GM21529 (cell line): ENCODE measurements around the gene SPRTN.
"Not testable (repeated sequence)": the region's sequence is repeated elsewhere in the genome, so short reads cannot be mapped to it uniquely, and the experiment has no call there.

Source experiments
- ATAC-seq: cut with Tn5 transposase; IDR thresholded peaks from one replicate; pipeline ENCODE4 v1.9.1; 2021; ENCODE audit not compliant: unreplicated experiment

SPRTN gene

GRCh38 chr1:231335663-231336602 is 2.2 kb upstream of the SPRTN start:
- no peak for ATAC-seq

DNA sequence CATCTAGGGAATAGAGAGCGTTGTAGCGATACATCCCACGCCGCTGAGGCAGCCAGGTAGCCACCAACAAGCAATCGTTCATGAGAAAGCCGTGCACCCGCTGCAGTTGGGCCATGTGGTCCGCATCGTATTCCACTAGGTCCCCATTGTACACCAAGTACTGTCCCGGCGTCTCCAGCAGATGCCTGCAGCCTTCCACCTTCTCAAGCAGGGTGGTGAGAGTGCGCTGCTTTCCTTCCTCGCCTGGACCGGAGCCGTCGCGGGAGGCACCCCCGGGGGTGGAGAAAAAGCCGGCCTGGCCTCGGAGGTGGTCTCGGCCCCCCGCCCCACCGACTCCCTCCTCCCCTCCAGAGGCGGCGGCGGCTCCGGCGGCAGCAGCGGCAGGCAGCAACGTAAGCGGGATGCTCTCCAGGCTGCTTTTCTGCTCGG is 1.0 kb upstream of the SPRTN start:
- peak; percentile 23 for ATAC-seq

GRCh38 chr1:231337472-231338269 is 422 bp upstream of the SPRTN start, which contains the start of gene EXOC8:
TSS of gene EXOC8 (minus strand) at chr1:231337852. CDS start at chr1:231337745, 107 bp downstream.
- peak; percentile 63 for ATAC-seq

DNA sequence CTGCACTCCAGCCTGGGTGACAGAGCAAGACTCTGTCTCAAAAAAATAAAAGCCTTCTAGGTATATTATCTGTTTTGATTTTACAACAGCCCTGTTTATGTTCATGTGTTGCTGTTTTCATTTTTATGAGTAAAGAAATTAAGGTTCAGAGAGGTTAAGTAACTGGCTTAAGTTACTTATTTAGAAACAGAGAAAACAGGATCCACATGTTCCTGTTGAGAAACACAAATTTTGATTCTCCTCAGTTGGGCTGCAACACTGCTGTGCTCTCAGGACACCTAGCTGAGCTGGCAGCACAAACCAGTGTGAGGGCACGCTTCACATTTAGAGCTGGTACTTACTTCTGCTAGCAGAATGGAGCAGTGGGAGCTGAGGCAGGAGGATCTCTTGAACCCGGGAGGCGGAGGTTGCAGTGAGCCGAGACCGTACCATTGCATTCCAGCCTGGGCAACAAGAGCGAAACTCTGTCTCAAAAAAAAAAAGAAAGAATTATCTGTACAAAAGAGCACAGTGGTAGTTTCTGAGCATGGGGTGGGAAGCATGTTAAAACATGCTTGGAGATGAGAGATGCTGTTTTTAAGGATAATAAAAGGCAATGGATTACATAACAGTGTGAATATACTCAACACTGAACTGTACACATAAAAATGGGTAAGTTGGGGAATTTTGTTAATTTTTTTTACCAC is 2.4 kb downstream of the SPRTN start:
- no peak for ATAC-seq

DNA sequence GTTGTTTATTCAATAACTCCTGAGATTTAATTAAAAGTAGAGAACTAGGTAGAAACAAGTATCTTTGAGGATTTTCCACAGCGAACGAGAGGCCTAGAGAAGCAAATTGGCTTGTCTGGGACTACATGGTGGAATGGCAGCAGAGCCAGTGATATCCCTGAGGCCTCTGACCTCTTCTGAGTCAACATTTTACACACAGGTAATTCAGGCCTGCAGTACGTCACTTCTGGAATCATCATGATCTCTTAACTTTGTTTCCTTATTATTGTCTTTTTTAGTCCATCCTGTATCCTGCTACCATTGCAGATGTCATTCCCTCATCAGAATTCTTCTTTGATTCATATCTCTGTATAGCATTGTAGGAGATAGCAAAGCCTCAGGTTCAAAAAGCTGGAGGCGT is 9.9 kb downstream of the SPRTN start:
- no peak for ATAC-seq

- ATAC-seq = no peak
These were observed 10.3 kb downstream of the SPRTN start for GRCh38 chr1:231348442-231348841.

- ATAC-seq = not testable (repeated sequence)
These were observed 10.8 kb downstream of the SPRTN start for GRCh38 chr1:231348856-231349255.

- no peak for ATAC-seq
These were observed 13.7 kb downstream of the SPRTN start for GRCh38 chr1:231351816-231352215.

- ATAC-seq = no peak
These were observed 15.0 kb downstream of the SPRTN start for GRCh38 chr1:231353086-231353485.

DNA sequence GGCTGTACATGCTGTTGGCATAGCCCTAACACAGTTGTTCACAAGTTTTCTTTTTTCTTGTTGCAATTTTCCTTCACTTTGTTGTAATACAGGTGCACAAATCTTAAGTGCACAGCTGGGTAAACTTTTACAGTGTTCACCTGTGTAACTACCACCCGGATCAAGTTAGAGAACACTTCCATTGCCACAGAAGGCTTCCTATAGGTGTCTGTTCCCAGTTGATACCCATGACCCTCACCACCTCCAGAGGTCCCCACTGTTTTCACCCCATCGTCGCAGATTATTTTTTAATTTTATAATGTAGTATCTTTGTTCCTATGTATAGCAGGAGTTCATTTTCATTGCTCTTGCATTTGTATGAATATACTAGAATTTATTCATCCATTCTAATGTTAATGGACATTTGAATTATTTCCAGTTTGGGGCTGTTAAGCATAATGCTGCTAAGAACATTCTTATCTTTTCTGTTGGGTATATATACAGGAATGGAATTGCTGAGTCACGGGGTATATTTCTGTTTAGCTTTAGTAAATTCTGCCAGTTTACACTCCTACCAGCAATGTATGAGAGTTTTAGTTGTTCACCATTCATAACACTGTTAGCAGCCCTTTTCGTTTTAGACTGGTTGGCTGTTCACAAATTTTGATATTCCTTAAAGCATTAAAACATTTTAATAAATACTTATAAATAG is 16.4 kb downstream of the SPRTN start:
- no peak for ATAC-seq

GRCh38 chr1:231355171-231355570 is 17.1 kb downstream of the SPRTN start:
- no peak for ATAC-seq

DNA sequence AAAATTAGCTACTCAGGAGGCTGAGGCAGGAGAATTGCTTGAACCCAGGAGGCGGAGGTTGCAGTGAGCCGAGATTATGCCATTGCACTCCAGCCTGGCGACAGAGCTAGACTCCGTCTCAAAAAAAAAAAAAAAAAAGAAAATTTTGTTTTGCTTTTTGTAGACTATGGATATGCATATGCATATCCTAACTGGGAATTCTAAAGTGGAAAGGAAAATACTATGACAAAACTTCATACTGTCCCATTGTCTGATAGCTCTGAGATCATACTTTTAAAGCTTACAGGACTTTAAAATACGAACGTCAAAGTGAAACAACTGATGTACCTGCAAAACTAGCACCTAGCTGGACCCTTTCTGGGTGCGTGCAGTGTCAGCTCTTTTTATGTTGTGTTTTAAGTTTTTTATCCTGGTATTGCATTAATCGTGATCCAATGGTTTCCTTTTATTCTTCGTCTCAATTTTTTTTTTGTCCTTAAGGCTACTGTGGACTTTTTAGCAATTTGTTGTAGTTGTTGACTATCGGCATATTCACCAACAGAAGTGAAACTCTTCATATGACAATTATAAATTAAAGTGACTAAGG is 19.2 kb downstream of the SPRTN start:
- ATAC-seq = no peak

GRCh38 chr1:231357831-231358354 is 19.8 kb downstream of the SPRTN start:
- ATAC-seq = peak; percentile 86

GRCh38 chr1:231359113-231359512 is 21.0 kb downstream of the SPRTN start:
- ATAC-seq = no peak

DNA sequence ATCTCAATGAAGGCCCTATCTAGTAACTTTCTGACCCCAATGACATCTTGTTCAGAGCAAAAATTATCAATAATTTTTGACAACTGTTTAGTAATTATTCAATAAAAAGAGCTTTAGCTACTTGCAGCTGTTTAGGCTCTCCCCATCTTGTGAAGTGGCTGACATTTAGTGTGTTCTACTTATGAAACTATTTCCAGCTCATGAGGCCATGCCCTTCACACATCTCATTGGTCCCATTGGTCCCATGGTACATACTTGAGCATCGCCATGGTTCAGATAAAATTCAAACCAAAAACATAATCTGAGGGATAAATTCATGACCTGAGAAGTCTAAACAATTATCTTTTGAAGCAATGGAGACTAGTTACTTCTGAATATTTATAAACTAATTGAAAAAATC is 24.2 kb downstream of the SPRTN start:
- ATAC-seq = no peak

DNA sequence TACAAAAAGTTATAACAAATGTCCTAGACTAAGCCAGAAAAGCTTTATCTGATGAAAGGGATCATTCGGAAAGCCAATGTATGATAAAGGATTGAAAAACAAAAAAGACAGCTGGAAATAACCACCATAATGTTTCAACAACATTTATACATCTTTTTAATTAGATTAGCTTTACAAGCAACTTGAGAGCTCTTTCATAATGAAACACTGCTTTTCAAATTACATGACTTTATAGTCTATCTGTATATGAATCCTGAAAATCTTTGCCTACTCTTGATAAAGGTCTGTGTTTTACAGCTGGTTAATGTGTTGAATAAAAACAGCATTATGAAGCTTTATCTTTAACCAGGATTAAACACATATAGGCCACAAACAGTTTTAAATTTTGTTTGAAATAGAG is 25.5 kb downstream of the SPRTN start:
- no peak for ATAC-seq

GRCh38 chr1:231364192-231364591 is 26.1 kb downstream of the SPRTN start:
- ATAC-seq = no peak

DNA sequence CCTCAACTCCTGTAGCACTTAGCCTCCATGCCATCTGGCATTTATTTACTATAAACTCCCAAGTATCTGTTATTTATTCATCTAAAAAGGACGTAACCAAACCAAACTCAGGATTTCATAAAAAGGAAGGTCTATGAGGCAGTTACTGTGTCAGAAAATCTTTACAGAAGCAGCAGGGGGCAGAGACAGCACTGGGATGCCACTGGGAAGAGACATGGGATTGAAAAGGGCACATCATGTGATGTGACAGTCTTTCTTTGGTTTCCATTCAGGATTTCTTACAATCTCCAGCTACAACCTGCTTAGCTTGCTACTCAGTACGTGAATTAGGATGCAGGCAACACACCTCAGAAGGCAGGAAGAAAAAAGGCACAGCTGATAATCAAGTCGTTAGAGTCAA is 31.2 kb downstream of the SPRTN start:
- ATAC-seq = no peak

- no peak for ATAC-seq
These were observed 34.4 kb downstream of the SPRTN start for GRCh38 chr1:231372501-231372900.

DNA sequence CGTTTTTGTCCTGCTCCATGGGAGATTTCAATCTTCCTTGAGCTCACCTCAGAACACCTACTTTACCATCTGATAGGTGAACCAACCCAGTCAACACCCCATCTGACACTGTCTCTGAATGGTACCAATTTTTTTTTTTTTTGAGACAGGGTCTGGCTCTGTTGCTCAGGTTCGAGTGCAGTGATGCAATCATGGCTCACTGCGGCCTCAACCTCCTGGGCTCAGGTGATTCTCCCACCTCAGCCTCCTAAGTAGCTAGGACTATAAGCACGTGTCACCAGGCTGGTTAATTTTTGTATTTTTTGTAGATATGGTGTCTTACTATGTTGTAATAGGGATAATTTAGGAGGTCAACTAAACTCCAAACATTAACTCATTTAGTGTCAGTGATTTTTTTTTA is 36.3 kb downstream of the SPRTN start:
- no peak for ATAC-seq
